Loucy (cell line): ENCODE results near the gene VAV3.
"Not testable (repeated sequence)": the region's sequence is repeated elsewhere in the genome, so short reads cannot be mapped to it uniquely, and the experiment has no call there.

Source experiments
- H2AFZ ChIP-seq: fragments of 200-600 bp; sonication (generic); 2 replicates; pipeline ENCODE4 v1.6.0; 2016; ENCODE audit warnings: antibody characterized with exemption, mild to moderate bottlenecking, low read length, moderate library complexity
- H3F3A ChIP-seq: fragments of 200-600 bp; 2 replicates; pipeline ENCODE4 v1.6.0; 2016; ENCODE audit warnings: antibody characterized with exemption, low read depth, mild to moderate bottlenecking
- H3K27me3 ChIP-seq: fragments of 200-600 bp; sonication (generic); 2 replicates; pipeline ENCODE4 v1.6.1; 2014; ENCODE audit warnings: low read length, mild to moderate bottlenecking; ENCODE audit not compliant: insufficient read depth, poor library complexity, severe bottlenecking
- H3K36me3 ChIP-seq: fragments of 200-600 bp; sonication (generic); 2 replicates; pipeline ENCODE4 v1.6.1; 2016; ENCODE audit warnings: low read length; ENCODE audit not compliant: insufficient read depth
- H3K4me1 ChIP-seq: fragments of 200-600 bp; sonication (generic); 2 replicates; pipeline ENCODE4 v1.5.1; 2014; ENCODE audit warnings: low read length, mild to moderate bottlenecking; ENCODE audit not compliant: insufficient read depth, poor library complexity, severe bottlenecking
- H3K4me2 ChIP-seq: fragments of 200-600 bp; sonication (generic); 2 replicates; pipeline ENCODE4 v1.6.0; 2014; ENCODE audit warnings: antibody characterized with exemption, low read length, low read depth, mild to moderate bottlenecking; ENCODE audit not compliant: poor library complexity, severe bottlenecking
- H3K4me3 ChIP-seq: fragments of 200-600 bp; sonication (generic); 2 replicates; pipeline ENCODE4 v1.5.1; 2014; ENCODE audit warnings: low read length, mild to moderate bottlenecking, mixed read lengths; ENCODE audit not compliant: poor library complexity, severe bottlenecking
- H3K79me2 ChIP-seq: fragments of 200-600 bp; sonication (generic); 2 replicates; pipeline ENCODE4 v1.6.1; 2014; ENCODE audit warnings: low read length; ENCODE audit not compliant: insufficient read depth
- H3K9ac ChIP-seq: fragments of 200-600 bp; sonication (generic); 2 replicates; pipeline ENCODE4 v1.6.0; 2014; ENCODE audit warnings: mild to moderate bottlenecking, low read depth, low read length, moderate library complexity; ENCODE audit not compliant: poor library complexity, severe bottlenecking
- H3K9me2 ChIP-seq: fragments of 200-600 bp; sonication (generic); replicated peaks from 2 replicates; pipeline ENCODE4 v1.6.1; 2016; ENCODE audit warnings: low read depth, low read length, mixed read lengths
- H3K9me3 ChIP-seq: fragments of 200-600 bp; sonication (generic); 2 replicates; pipeline ENCODE4 v1.6.1; 2014; ENCODE audit warnings: mild to moderate bottlenecking, antibody characterized with exemption, low read length, low read depth; ENCODE audit not compliant: insufficient read depth
- H4K20me1 ChIP-seq: fragments of 200-600 bp; sonication (generic); 2 replicates; pipeline ENCODE4 v1.6.0; 2014; ENCODE audit warnings: antibody characterized with exemption, low read length, mild to moderate bottlenecking; ENCODE audit not compliant: insufficient read depth, poor library complexity, severe bottlenecking
- CTCF ChIP-seq: fragments of 200-600 bp; sonication (generic); conservative IDR thresholded peaks from 2 replicates; pipeline ENCODE4 v1.5.1; 2014; ENCODE audit warnings: mild to moderate bottlenecking, antibody characterized with exemption, low read length
- EZH2phosphoT487 ChIP-seq: fragments of 200-600 bp; IDR thresholded peaks from 2 replicates; pipeline ENCODE4 v1.6.1; 2018; ENCODE audit warnings: antibody characterized with exemption, mild to moderate bottlenecking, moderate library complexity, borderline replicate concordance

Gene VAV3

GRCh38 chr1:107726860-107727259 lies 238.1 kb downstream of the VAV3 start:
- Histone ChIP-seq H3K4me3 (no peak overlapping the region), H3K79me2 (peaks cover 6% of the 10 kb centered on the region; the same call in 1 of the 2 replicates), H3K4me2 (no peak overlapping the region), H3K27me3 (no peaks in the 10 kb centered on the region), H3F3A (no peaks in the 10 kb centered on the region), H3K36me3 (peaks cover 76% of the 10 kb centered on the region), H3K4me1 (no peaks in the 10 kb centered on the region), H2AFZ (no peak overlapping the region), H3K9ac (no peak overlapping the region), H3K9me2 (no peaks in the 10 kb centered on the region), H3K9me3 (no peaks in the 10 kb centered on the region), H4K20me1 (peaks cover 2% of the 10 kb centered on the region)
- TF ChIP-seq EZH2phosphoT487 (no peak), CTCF (no peak)

GRCh38 chr1:107724648-107725047 lies 240.3 kb downstream of the VAV3 start:
- no peaks in the 10 kb centered on the region for H3K9me2 ChIP-seq
- no peaks in the 10 kb centered on the region for H3F3A ChIP-seq
- no peaks in the 10 kb centered on the region; the same call in 1 of the 2 replicates for H3K79me2 ChIP-seq
- H3K9me3 ChIP-seq: no peaks in the 10 kb centered on the region
- H3K4me2 ChIP-seq: no peak overlapping the region
- no peaks in the 10 kb centered on the region for H3K27me3 ChIP-seq
- H3K4me1 ChIP-seq: no peaks in the 10 kb centered on the region
- no peak overlapping the region for H2AFZ ChIP-seq
- no peak overlapping the region for H3K4me3 ChIP-seq
- H3K9ac ChIP-seq: no peak overlapping the region
- peaks cover 2% of the 10 kb centered on the region for H4K20me1 ChIP-seq
- H3K36me3 ChIP-seq: peaks cover 75% of the 10 kb centered on the region
- TF ChIP-seq CTCF: no peak
- no peak for TF ChIP-seq EZH2phosphoT487

DNA sequence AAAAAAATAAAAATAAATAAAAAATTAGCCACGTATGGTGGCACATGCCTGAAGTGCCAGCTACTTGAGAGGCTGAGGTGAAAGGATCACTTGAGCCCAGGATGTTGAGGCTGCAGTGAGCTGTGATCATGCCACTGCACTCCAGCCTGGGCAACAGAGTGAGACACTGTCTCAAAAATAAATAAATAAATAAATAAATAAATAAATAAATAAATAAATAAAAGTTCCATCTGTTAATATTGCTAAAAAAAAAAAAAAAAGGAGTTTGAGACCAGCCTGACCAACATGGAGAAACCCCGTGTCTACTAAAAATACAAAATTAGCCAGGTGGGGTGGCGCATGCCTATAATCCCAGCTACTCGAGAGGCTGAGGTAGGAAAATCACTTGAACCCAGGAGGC lies 244.8 kb downstream of the VAV3 start:
- not testable (repeated sequence) for H3K9me2 ChIP-seq, H3K4me2 ChIP-seq, H3F3A ChIP-seq, H3K79me2 ChIP-seq, H2AFZ ChIP-seq, H3K4me1 ChIP-seq, H4K20me1 ChIP-seq, H3K9ac ChIP-seq, H3K27me3 ChIP-seq, H3K4me3 ChIP-seq, H3K9me3 ChIP-seq
- peaks cover 36% of the 10 kb centered on the region for H3K36me3 ChIP-seq

DNA sequence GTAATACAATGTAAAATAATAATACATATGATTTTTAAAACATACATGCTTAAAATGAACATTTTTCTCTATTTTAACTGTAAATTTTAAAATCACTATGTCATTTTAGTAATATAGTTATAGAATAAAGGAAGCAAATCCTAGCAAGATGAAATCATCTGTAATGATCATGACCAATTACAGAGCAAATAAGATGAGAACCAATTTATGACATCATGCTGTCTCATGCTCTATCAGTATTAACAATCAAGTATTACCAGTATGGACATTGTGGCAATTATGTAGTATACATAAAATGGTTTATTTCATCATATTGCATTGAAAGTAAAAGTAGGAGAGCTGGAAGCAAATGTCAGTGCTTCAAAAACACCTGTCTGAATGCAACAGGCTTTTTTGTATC lies 255.0 kb downstream of the VAV3 start:
- H3K9ac ChIP-seq: no peak overlapping the region
- H4K20me1 ChIP-seq: no peaks in the 10 kb centered on the region
- TF ChIP-seq EZH2phosphoT487 (no peak), CTCF (no peak)
- H3K36me3 ChIP-seq: peaks cover 65% of the 10 kb centered on the region
- H3K9me2 ChIP-seq: no peaks in the 10 kb centered on the region
- H2AFZ ChIP-seq: no peak overlapping the region
- H3K4me2 ChIP-seq: no peak overlapping the region
- no peaks in the 10 kb centered on the region for H3K4me1 ChIP-seq
- peaks cover 4% of the 10 kb centered on the region; the same call in 1 of the 2 replicates for H3K79me2 ChIP-seq
- peaks cover 11% of the 10 kb centered on the region for H3K9me3 ChIP-seq
- no peaks in the 10 kb centered on the region for H3K27me3 ChIP-seq
- no peak overlapping the region for H3K4me3 ChIP-seq
- no peaks in the 10 kb centered on the region for H3F3A ChIP-seq
